ENCODE data around the gene RABAC1. TPM values are rescaled to one million over a fixed set of nuclear protein-coding genes. Genes with fewer than 3 reads are reported as not detected.

Gene RABAC1
- total RNA-seq, 1 donor from 2014 or later = 124 TPM

- no peaks in the 10 kb centered on the region for H3K36me3 Mint-ChIP-seq
- peak; percentile 86 for DNase-seq (ENCODE audit: extremely low spot score, unreplicated experiment)
- no peaks in the 10 kb centered on the region for H3K27me3 Mint-ChIP-seq
- H3K9me3 Mint-ChIP-seq = no peaks in the 10 kb centered on the region
- peaks cover 5% of the 10 kb centered on the region for H3K4me1 Mint-ChIP-seq (ENCODE audit: unreplicated experiment)
- peak; percentile 97 for TF ChIP-seq CTCF (conservative IDR thresholded peaks at IDR 0.05)
- no peak overlapping the region for H3K4me3 Mint-ChIP-seq
- peak overlapping the region; percentile 65 for H3K27ac Mint-ChIP-seq
Measured at GRCh38 chr19:41951686-41952172, 7.4 kb downstream of the RABAC1 start.

- TF ChIP-seq CTCF (conservative IDR thresholded peaks at IDR 0.05) = no peak
- Mint-ChIP-seq H3K27ac (no peak overlapping the region), H3K9me3 (no peaks in the 10 kb centered on the region), H3K36me3 (no peaks in the 10 kb centered on the region), H3K27me3 (peaks cover 10% of the 10 kb centered on the region), H3K4me1 (ENCODE audit: unreplicated experiment) (peaks cover 5% of the 10 kb centered on the region), H3K4me3 (no peak overlapping the region)
- DNase-seq (ENCODE audit: extremely low spot score, unreplicated experiment) = no peak
Measured at GRCh38 chr19:41947091-41947490, 12.0 kb downstream of the RABAC1 start.

- Mint-ChIP-seq H3K27ac (no peak overlapping the region), H3K4me1 (ENCODE audit: unreplicated experiment) (no peaks in the 10 kb centered on the region), H3K36me3 (no peaks in the 10 kb centered on the region), H3K9me3 (no peaks in the 10 kb centered on the region), H3K4me3 (no peak overlapping the region), H3K27me3 (peaks cover 23% of the 10 kb centered on the region)
- no peak for TF ChIP-seq CTCF (conservative IDR thresholded peaks at IDR 0.05)
- DNase-seq (ENCODE audit: extremely low spot score, unreplicated experiment) = no peak
Measured at GRCh38 chr19:41945135-41945766, 13.9 kb downstream of the RABAC1 start.

GRCh38 chr19:41944336-41944735, 14.8 kb downstream of the RABAC1 start:
- Mint-ChIP-seq H3K27me3 (peaks cover 23% of the 10 kb centered on the region), H3K4me3 (no peak overlapping the region), H3K9me3 (no peaks in the 10 kb centered on the region), H3K36me3 (no peaks in the 10 kb centered on the region), H3K27ac (no peak overlapping the region), H3K4me1 (ENCODE audit: unreplicated experiment) (no peaks in the 10 kb centered on the region)
- TF ChIP-seq CTCF (conservative IDR thresholded peaks at IDR 0.05) = no peak
- DNase-seq (ENCODE audit: extremely low spot score, unreplicated experiment) = no peak

GRCh38 chr19:41941410-41942202, 17.5 kb downstream of the RABAC1 start:
- Mint-ChIP-seq H3K4me1 (ENCODE audit: unreplicated experiment) (peaks cover 5% of the 10 kb centered on the region), H3K27me3 (peaks cover 37% of the 10 kb centered on the region), H3K27ac (no peak overlapping the region), H3K36me3 (no peaks in the 10 kb centered on the region), H3K4me3 (peak overlapping the region; percentile 79), H3K9me3 (no peaks in the 10 kb centered on the region)
- DNase-seq (ENCODE audit: extremely low spot score, unreplicated experiment) = no peak
- no peak for TF ChIP-seq CTCF (conservative IDR thresholded peaks at IDR 0.05)

Data from type B pancreatic cell (in vitro differentiated cells).